ENCODE results near the gene BRMS1. TPM values are rescaled to one million over a fixed set of nuclear protein-coding genes. Genes with fewer than 3 reads are reported as not detected.

BRMS1 gene
- total RNA-seq, 1 donor from 2014 or later: 28.2 TPM

DNA sequence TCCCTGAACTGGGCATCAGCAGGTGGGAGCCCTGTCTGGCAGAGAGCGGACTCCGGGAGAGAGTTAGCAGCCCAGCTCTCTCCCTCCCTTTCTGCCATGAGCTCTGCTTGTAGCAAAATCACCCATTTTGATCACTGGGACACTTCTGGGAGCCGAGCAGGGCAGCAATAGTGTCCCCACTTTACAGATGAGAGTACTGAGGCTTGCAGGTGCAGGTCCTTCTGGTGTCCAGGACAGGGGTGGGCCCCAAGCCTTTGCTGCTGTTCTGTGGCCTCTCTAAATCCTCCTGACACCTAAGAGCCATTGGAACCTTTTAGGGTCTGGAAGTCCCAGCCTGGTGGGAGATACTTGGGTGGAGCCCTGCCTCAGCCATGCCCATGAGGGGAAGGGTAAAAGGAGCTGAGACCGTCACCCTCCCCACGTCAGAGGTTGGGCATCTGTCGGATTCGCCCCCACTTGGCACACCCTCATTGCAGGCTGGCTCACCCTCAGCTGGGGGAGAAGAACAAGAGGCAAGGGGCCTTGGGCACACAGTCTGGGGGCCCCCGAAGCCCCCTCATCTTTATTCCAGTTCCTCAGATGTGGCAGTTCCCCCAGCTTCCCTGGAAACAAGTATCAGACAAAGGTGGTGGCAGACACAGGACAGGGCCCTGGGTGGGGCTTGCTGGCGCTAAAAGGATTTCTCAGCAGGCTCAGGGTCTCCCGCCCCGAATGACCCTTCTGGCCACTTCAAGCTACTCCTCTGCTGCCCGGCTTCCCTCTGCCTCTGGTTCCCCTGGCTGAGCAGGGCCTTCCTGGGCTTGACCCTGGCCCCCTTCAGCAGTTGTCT is 13.1 kb downstream of the BRMS1 start:
- Histone ChIP-seq H3K36me3 (ENCODE audit: control insufficient read depth in 3 of 3, insufficient read depth in 3 of 3, low read length in 3 of 3) (peaks cover 3 to 17% (median 16%) of the 10 kb centered on the region in 3 donors), H3K9me3 (ENCODE audit: control insufficient read depth in 3 of 3, low read length in 3 of 3) (no peaks in the 10 kb centered on the region), H3K4me3 (ENCODE audit: low read length in 3 of 3) (no peak overlapping the region), H3K27me3 (ENCODE audit: control insufficient read depth in 3 of 3, insufficient read depth in 3 of 3, low read length in 3 of 3) (no peaks in the 10 kb centered on the region), H3K4me1 (ENCODE audit: control insufficient read depth in 3 of 3, insufficient read depth in 3 of 3, low read length in 3 of 3) (peaks cover 35 to 46% (median 45%) of the 10 kb centered on the region in 3 donors), H3K27ac (ENCODE audit: low read depth, low read length) (no peak overlapping the region), H3K9ac (ENCODE audit: low read depth in 1 of 3, low read length in 3 of 3) (no peak overlapping the region)

DNA sequence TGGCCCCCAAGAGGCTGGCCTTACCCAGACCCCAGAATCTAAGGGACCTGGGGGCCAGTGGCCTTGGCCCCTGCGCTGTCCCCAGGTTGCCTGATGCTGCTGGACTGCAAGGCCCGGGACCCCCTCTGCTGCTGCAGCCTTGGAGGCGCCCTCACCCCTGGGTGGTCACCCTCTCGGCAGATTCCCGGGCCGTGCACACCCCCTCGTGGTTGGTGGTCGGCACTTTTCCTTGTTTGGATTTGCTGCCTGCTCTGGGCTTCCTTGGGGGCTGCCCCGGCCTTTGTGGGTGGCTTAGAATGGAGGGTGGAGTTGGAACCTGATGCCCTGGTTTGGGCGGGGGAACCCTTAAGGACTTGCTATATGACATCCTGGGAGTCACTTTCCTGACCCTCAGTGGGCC is 14.0 kb downstream of the BRMS1 start:
- Histone ChIP-seq H3K9ac (ENCODE audit: low read depth in 1 of 3, low read length in 3 of 3) (no peak overlapping the region), H3K27me3 (ENCODE audit: control insufficient read depth in 3 of 3, insufficient read depth in 3 of 3, low read length in 3 of 3) (no peaks in the 10 kb centered on the region), H3K4me3 (ENCODE audit: low read length in 3 of 3) (no peak overlapping the region), H3K27ac (ENCODE audit: low read depth, low read length) (no peak overlapping the region), H3K4me1 (ENCODE audit: control insufficient read depth in 3 of 3, insufficient read depth in 3 of 3, low read length in 3 of 3) (peaks cover 27 to 45% (median 38%) of the 10 kb centered on the region in 3 donors), H3K36me3 (ENCODE audit: control insufficient read depth in 3 of 3, insufficient read depth in 3 of 3, low read length in 3 of 3) (peaks cover 3 to 17% (median 16%) of the 10 kb centered on the region in 3 donors), H3K9me3 (ENCODE audit: control insufficient read depth in 3 of 3, low read length in 3 of 3) (no peaks in the 10 kb centered on the region)

DNA sequence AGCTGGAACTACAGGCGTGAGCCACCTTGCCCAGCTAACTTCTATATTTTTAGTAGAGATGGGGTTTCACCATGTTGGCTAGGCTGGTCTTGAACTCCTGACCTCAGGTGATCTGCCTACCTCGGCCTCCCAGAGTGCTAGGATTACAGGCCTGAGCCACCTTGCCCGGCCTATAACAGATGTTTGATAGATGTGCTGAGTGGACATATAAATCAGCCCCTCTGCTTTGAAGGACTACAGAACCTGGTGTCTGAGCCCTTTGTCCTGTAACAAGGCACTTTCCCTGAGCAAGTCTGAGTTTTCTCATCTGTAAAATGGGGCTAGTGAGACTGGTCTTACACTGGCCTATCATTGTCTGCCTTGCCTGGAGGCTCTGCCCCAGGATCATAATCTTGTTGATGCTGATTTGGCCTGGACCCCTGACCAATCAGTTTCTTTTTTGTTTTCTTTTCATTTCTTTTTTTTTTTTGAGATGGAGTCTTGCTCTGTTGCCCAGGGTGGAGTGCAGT is 15.7 kb downstream of the BRMS1 start:
- no peak overlapping the region for H3K4me3 ChIP-seq (ENCODE audit: low read length in 3 of 3)
- no peak overlapping the region for H3K9ac ChIP-seq (ENCODE audit: low read depth in 1 of 3, low read length in 3 of 3)

DNA sequence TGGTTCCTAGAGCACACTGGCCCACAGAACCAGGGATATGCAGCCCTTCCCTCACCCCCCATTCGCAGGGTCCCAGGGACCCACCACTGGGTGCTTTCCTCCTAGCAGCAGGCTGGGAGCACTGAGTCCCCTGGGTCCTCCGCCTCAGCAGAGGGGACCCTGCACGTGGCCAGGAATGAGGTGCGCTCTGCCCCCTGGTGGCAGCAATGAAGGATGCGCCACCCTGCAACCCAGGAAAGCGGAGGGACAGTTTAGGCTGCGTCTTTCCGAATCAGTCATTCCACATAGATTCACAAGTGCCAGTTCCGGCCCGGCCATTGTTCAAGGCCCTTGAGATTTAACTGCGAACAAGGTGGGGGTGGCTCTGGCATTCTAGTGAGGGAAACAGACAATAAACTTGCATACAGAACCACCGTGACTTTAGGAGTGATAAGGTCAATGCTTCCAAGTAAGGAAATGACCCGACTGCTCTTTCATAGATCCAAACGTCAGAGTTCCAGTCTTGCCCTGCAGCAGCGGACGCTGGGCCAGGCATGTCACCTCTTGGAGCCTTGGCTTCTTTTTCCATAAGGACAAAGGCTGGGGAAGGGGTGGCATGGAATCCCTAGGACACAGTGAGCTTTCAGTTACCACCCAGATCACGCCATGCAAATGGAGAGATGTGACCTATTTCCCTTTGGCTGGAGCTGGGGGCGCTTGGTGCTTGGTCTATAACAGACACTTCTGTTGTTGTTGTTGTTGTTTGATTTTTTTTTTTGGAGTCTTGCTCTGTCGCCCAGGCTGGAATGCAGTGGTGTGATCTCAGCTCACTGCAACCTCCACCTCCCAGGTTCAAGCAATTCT is 16.4 kb downstream of the BRMS1 start:
- peaks cover 18 to 33% (median 31%) of the 10 kb centered on the region in 3 donors for H3K4me1 ChIP-seq (ENCODE audit: control insufficient read depth in 3 of 3, insufficient read depth in 3 of 3, low read length in 3 of 3)
- H3K27me3 ChIP-seq (ENCODE audit: control insufficient read depth in 3 of 3, insufficient read depth in 3 of 3, low read length in 3 of 3): no peaks in the 10 kb centered on the region
- no peaks in the 10 kb centered on the region for H3K9me3 ChIP-seq (ENCODE audit: control insufficient read depth in 3 of 3, low read length in 3 of 3)
- peaks cover 3 to 16% (median 15%) of the 10 kb centered on the region in 3 donors for H3K36me3 ChIP-seq (ENCODE audit: control insufficient read depth in 3 of 3, insufficient read depth in 3 of 3, low read length in 3 of 3)
- no peak overlapping the region for H3K27ac ChIP-seq (ENCODE audit: low read depth, low read length)
- H3K4me3 ChIP-seq (ENCODE audit: low read length in 3 of 3): peak overlapping the region; percentile 35 to 58 (median 57)
- peak overlapping the region in 2 of 3 donors; percentile 38 to 68 for H3K9ac ChIP-seq (ENCODE audit: low read depth in 1 of 3, low read length in 3 of 3)

More for the DNA sequence above, 15.7 kb downstream of the BRMS1 start:
- Histone ChIP-seq H3K27ac (ENCODE audit: low read depth, low read length) (no peak overlapping the region), H3K27me3 (ENCODE audit: control insufficient read depth in 3 of 3, insufficient read depth in 3 of 3, low read length in 3 of 3) (no peaks in the 10 kb centered on the region), H3K9me3 (ENCODE audit: control insufficient read depth in 3 of 3, low read length in 3 of 3) (no peaks in the 10 kb centered on the region), H3K36me3 (ENCODE audit: control insufficient read depth in 3 of 3, insufficient read depth in 3 of 3, low read length in 3 of 3) (peaks cover 3 to 17% (median 16%) of the 10 kb centered on the region in 3 donors), H3K4me1 (ENCODE audit: control insufficient read depth in 3 of 3, insufficient read depth in 3 of 3, low read length in 3 of 3) (peaks cover 18 to 33% (median 31%) of the 10 kb centered on the region in 3 donors)

DNA sequence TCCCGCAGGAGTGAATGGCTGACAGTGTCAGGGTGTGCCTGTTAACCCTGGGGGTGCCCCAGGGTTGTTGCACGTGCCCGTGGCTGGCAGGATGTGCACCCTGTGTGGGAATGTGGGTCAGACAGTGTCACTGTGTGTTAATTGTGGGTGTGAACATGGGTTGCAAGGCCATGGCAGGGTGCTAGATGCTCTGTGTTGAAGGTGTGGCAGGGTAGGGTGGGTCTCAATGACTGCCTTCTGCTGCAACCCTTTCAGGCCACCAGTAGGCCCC is 16.9 kb downstream of the BRMS1 start:
- Histone ChIP-seq H3K27ac (ENCODE audit: low read depth, low read length) (no peak overlapping the region), H3K9ac (ENCODE audit: low read depth in 1 of 3, low read length in 3 of 3) (peak overlapping the region in 1 of 3 donors; percentile 68), H3K9me3 (ENCODE audit: control insufficient read depth in 3 of 3, low read length in 3 of 3) (no peaks in the 10 kb centered on the region), H3K27me3 (ENCODE audit: control insufficient read depth in 3 of 3, insufficient read depth in 3 of 3, low read length in 3 of 3) (no peaks in the 10 kb centered on the region), H3K4me3 (ENCODE audit: low read length in 3 of 3) (peak overlapping the region in 1 of 3 donors; percentile 41), H3K36me3 (ENCODE audit: control insufficient read depth in 3 of 3, insufficient read depth in 3 of 3, low read length in 3 of 3) (peaks cover 0 to 10% (median 9%) of the 10 kb centered on the region in 3 donors), H3K4me1 (ENCODE audit: control insufficient read depth in 3 of 3, insufficient read depth in 3 of 3, low read length in 3 of 3) (peaks cover 18 to 33% (median 31%) of the 10 kb centered on the region in 3 donors)

DNA sequence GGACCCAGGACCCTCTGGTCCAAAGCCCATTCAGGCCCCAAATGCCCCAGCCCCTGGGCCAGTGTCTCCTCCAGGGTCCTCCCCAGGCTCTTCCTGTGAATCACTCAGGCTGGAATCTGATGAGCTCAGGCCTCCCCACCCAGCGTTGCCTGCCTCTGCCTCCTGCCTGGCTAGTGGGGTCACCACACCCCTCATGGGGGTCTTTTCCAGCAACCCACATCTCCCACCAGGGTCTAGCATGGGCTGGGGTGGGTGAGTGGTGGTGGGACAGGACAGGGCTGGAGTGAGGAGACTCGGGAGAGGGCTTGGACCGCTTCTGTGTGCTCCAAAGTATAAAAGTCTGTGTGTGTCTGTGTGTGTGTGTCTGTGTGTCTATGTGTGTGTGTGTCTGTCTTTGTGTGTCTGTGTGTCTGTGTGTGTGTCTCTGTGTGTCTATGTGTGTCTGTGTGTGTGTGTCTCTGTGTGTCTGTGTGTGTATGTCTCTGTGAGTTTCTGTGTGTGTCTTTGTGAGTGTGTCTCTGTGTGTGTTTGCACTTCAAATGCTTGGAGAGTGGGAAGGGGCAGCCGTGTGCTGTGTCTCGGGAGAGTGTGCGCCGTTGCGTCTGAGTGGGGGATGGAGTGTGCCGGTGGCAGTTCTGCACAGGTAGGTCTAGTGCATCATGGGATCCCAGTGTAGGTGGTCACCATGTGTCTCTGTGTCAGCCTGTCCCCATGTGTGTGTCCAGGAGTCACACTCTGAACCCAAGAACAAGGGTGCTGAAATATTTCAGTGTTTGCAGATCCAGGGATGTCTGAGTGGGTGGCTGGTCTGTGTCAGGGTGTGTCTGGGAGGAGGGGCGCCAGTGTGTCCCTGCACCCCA is 17.5 kb downstream of the BRMS1 start:
- H3K27ac ChIP-seq (ENCODE audit: low read depth, low read length): peak overlapping the region; percentile 28
- no peaks in the 10 kb centered on the region for H3K9me3 ChIP-seq (ENCODE audit: control insufficient read depth in 3 of 3, low read length in 3 of 3)
- H3K36me3 ChIP-seq (ENCODE audit: control insufficient read depth in 3 of 3, insufficient read depth in 3 of 3, low read length in 3 of 3): peaks cover 0 to 5% (median 4%) of the 10 kb centered on the region in 3 donors
- no peaks in the 10 kb centered on the region for H3K27me3 ChIP-seq (ENCODE audit: control insufficient read depth in 3 of 3, insufficient read depth in 3 of 3, low read length in 3 of 3)
- peaks cover 19 to 34% (median 32%) of the 10 kb centered on the region in 3 donors for H3K4me1 ChIP-seq (ENCODE audit: control insufficient read depth in 3 of 3, insufficient read depth in 3 of 3, low read length in 3 of 3)
- peak overlapping the region in 1 of 3 donors; percentile 41 for H3K4me3 ChIP-seq (ENCODE audit: low read length in 3 of 3)
- peak overlapping the region in 2 of 3 donors; percentile 23 to 68 for H3K9ac ChIP-seq (ENCODE audit: low read depth in 1 of 3, low read length in 3 of 3)

DNA sequence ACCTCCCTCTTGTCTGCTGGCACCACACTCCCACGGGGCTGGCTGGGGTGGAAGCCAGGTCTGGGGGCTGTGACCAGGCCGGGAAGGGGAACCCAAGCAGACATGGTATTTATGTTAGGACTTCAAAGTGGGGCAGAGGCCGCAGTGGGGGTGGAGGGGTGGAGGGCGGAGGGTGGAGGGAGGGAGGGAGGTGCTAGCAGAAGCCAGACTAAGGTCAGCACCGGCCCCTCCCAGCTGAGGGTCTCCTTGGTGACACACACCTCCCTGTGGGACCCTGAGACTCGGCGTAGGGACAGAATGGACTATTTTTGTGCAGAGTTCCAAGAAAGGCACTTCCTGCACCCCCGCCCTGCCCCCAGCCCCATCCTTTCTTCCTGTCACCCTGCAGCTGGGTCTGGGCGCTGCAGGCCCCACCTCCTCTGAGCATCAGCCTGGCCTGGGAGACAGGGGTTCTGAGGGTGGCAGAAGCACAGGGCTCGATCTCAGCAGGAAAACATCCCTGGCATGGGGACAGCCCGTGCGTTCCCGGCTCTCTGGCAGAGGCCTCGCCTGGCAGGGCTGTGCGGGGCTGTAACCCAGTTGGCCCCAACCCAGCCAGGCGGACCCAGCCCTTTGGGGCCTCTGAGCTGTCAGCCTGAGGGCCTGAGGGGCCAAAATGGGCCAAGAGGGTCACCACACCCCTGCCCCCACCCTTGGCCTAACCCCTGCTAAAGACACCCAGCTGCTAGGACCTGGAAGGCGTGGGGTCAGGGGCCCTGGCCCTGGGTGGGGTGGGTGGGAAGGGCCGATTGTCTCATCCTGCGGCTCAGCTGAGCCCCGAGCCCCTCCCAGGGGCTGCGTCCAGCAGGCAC is 18.4 kb downstream of the BRMS1 start:
- no peaks in the 10 kb centered on the region for H3K27me3 ChIP-seq (ENCODE audit: control insufficient read depth in 3 of 3, insufficient read depth in 3 of 3, low read length in 3 of 3)
- H3K36me3 ChIP-seq (ENCODE audit: control insufficient read depth in 3 of 3, insufficient read depth in 3 of 3, low read length in 3 of 3): no peaks in the 10 kb centered on the region
- peak overlapping the region; percentile 64 for H3K27ac ChIP-seq (ENCODE audit: low read depth, low read length)
- H3K4me1 ChIP-seq (ENCODE audit: control insufficient read depth in 3 of 3, insufficient read depth in 3 of 3, low read length in 3 of 3): peaks cover 27 to 41% (median 37%) of the 10 kb centered on the region in 3 donors
- peak overlapping the region; percentile 4 to 50 (median 23) for H3K9ac ChIP-seq (ENCODE audit: low read depth in 1 of 3, low read length in 3 of 3)
- no peak overlapping the region for H3K4me3 ChIP-seq (ENCODE audit: low read length in 3 of 3)
- no peaks in the 10 kb centered on the region for H3K9me3 ChIP-seq (ENCODE audit: control insufficient read depth in 3 of 3, low read length in 3 of 3)

DNA sequence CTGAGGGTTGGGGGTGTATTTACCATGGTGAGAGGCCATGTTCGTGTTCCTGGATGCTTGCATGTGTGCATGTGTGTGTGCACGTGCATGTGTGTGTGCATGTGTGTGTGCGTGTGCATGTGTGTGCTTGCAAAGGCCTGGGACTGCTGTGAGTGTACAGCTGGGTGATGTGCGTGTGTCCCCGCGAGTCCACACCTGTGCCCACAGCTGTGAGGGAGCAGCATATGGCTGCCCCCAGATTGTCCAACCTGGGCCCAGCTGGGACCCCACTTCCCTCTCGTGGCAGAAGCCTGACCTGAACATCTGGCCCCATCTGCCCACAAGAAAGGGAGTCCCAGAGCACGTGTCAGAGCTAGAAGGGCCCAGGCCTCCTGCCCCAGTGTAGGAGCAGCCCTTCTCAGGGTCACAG is 19.6 kb downstream of the BRMS1 start:
- Histone ChIP-seq H3K36me3 (ENCODE audit: control insufficient read depth in 3 of 3, insufficient read depth in 3 of 3, low read length in 3 of 3) (no peaks in the 10 kb centered on the region), H3K9ac (ENCODE audit: low read depth in 1 of 3, low read length in 3 of 3) (no peak overlapping the region), H3K4me1 (ENCODE audit: control insufficient read depth in 3 of 3, insufficient read depth in 3 of 3, low read length in 3 of 3) (peaks cover 27 to 41% (median 37%) of the 10 kb centered on the region in 3 donors)

More for the DNA sequence above, 19.6 kb downstream of the BRMS1 start:
- Histone ChIP-seq H3K9me3 (ENCODE audit: control insufficient read depth in 3 of 3, low read length in 3 of 3) (no peaks in the 10 kb centered on the region), H3K27me3 (ENCODE audit: control insufficient read depth in 3 of 3, insufficient read depth in 3 of 3, low read length in 3 of 3) (no peaks in the 10 kb centered on the region), H3K27ac (ENCODE audit: low read depth, low read length) (peak overlapping the region; percentile 64), H3K4me3 (ENCODE audit: low read length in 3 of 3) (no peak overlapping the region)

Data from skeletal muscle tissue (tissue), 4 donors.